Sciatic nerve (tissue), 2 donors: ENCODE data around the gene POGK. TPM values are rescaled to one million over a fixed set of nuclear protein-coding genes. Genes with fewer than 3 reads are reported as not detected.

ENCODE experiments used
- ATAC-seq: fragments of 200-7000 bp; cut with Tn5 transposase; one replicate; pipeline ENCODE4 v1.9.1; 2020; ENCODE audit warnings: mild to moderate bottlenecking, moderate library complexity
- DNase-seq: peaks from one replicate; pipeline ENCODE4 v3.0.0-alpha.2; 2020; ENCODE audit warnings: low spot score
- intact Hi-C: fragments of 100-400 bp; cut with DNase I; formaldehyde crosslinking; loops from one replicate; pipeline ENCODE4 v1.14.2; 2022
- total RNA-seq: library from RNA; stranded (reverse); fragmentation: NEBNext Ultra II Directional; extraction: Animal tissue kit (Norgen Biotek cat#: 25700); gene quantifications from one replicate; pipeline ENCODE4 v1.2.1, GENCODE V29; 2021
- donor health status: DM: no; HTN: no; CAD: no.
- donor health status: DM: no; HTN: no; CAD: no.

The POGK gene
- total RNA-seq, 1 donor from 2014 or later: 55.1 TPM

DNA sequence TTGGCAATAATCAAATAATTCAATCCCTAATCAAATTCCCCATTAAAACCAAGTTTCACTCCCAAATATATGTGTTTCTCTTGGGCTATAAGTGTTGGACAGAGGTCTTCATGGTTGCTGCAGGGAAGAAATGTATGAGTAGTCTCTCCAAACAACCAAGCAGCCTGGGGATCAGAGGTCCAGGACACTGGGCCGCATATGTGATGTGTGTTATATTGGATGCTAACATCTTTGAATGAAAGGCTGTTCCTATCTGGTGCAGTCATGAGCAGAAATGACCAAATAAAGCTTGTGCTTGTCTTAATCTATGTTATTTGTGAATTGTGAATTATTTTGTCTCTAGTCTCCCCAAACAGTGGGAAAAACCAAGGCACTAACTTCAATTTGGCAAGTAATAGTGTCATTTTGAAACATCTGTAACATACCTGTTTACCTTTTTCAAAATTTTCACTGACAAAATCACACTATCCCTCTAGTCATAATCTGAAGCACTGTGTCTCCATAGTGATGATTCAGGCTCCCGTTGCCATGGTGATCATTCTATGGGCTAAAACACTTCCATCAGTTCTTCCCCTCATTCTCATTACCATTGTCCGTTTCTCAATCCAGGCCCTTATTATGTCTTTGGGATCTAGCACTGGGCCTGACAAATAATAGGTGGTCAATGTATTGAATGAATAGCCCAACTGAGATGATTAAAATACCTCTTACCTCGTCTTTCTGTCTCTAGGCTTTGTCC lies 49.3 kb downstream of the POGK start:
- intact Hi-C loops: no loop called here
- DNase-seq (no peak), ATAC-seq (no peak)

DNA sequence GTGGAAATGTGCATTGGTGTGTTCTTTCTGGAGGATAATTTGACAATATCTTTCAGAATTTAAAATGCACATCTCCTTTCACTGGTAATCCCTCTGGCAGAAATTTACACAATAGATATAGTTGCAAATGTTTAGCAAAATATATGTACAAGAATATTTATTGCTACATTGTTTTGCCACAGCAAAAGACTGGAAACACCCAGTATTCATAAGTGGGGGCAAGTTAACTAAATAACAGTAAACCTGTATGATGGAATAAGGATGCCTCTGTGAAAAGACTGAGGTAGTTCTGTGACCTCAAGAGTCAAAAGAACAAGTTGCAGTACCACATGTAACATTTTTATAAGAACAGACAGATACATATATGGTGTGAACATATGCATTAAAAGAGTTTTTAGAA lies 50.5 kb downstream of the POGK start:
- intact Hi-C loops: no loop called here
- DNase-seq (no peak), ATAC-seq (no peak)

- DNase-seq: no peak
- intact Hi-C loops: no loop called here
- no peak for ATAC-seq
Measured at GRCh38 chr1:166895766-166896165, 56.5 kb downstream of the POGK start.

DNA sequence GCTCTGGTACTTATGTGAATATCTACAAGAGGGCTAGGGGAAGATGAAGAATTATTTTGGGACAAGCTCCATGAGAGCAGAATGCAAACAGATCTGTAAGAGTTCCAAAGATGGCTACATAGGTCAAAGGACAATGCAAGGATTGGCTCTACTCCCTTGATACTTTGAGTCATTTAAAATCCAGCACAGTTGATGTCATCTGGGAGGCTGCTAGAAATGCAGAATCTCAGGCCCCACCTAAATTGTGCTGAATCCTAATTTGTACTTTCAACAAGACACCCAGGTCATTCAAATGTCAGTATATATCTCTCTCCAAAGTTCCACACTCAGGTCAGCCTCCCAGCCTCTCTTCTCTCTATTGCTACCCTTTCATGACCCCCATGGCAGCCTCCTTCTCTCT lies 60.5 kb downstream of the POGK start:
- intact Hi-C loops: loop anchor here (10.0 kb wide), 1 partner anchor 535 kb away; no protein-coding TSS in a partner anchor
- ATAC-seq (no peak), DNase-seq (no peak)

DNA sequence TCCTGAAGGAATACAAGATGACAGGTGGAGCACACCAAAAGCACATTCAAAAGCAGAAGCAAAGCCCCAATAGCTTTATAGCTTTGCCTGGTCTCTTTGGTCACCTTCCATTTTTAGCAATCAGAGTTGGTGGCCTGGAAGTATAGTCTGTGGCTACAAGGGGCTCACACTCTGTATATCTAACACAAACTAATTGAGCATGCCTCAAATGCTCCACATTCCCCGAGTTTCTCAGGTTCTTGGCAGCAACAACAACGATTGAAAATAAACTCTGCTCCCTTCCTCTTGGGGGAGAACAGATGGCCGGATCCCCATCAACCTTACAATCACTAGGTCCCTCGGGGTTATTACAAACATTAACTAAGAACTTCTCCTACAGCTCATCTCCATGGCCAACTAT lies 61.7 kb downstream of the POGK start:
- intact Hi-C loops: loop anchor here (10.0 kb wide), 1 partner anchor 534 kb away; no protein-coding TSS in a partner anchor
- ATAC-seq: no peak
- no peak for DNase-seq

DNA sequence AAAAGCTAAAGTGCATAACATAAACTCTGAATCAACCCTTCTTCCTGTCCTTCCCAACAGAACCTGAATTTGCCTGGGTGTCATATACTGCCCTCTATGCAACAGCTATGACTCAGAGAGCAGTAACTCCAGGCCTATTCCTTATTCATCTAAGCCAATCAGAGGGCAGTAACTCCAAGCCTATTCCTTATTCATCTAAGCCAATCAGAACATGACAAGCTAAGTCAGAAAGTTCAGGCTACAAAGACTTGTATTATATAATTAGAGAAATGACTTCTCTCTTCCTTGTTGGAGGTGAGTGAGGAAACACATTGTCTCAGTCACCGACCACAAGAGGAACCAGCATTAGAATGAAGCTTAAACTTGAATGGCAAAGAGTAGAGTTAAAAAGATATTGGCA lies 63.0 kb downstream of the POGK start:
- ATAC-seq (no peak), DNase-seq (no peak)
- intact Hi-C loops: loop anchor here (10.0 kb wide), 1 partner anchor 533 kb away; no protein-coding TSS in a partner anchor

- intact Hi-C loops: loop anchor here (10.0 kb wide), 1 partner anchor 532 kb away; no protein-coding TSS in a partner anchor
- DNase-seq: no peak
- no peak for ATAC-seq
Measured at GRCh38 chr1:166903232-166903631, 64.0 kb downstream of the POGK start.

GRCh38 chr1:166905136-166905535 lies 65.9 kb downstream of the POGK start:
- DNase-seq (no peak), ATAC-seq (no peak)
- intact Hi-C loops: loop anchor here (5.0 to 10.0 kb wide), 2 partner anchors 152 to 530 kb away; no protein-coding TSS in a partner anchor

DNA sequence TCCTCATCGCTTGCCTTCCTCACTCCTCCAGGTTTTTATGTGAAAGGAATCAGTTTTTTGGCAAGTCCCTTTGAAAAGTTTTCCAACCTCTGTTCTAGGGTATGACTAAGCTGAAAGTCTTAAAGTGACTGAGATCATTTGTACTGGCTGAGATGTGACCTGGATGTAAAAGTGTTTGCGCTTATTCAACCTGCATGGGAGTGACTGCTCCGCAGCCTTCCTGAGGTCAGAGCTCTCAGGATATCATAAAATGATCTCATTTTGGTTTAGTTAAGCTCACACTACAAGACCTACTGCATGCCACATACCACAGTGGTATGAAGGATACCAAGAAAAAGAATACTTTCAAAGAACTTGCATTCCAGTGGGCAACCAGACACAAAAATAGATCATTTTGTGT lies 66.6 kb downstream of the POGK start:
- DNase-seq (no peak), ATAC-seq (peak; percentile 52)
- intact Hi-C loops: loop anchor here (5.0 to 10.0 kb wide), 2 partner anchors 151 to 529 kb away; no protein-coding TSS in a partner anchor

Other genes with a start within 250 kb of the POGK start
- 16.9 TPM for gene TADA1, start 36.8 kb downstream of the POGK start, total RNA-seq
- gene ILDR2, start 136.1 kb downstream of the POGK start, total RNA-seq: 6.7 TPM
- 0.62 TPM for gene MAEL, start 149.8 kb downstream of the POGK start, total RNA-seq